CD4-positive, alpha-beta T cell treated with Interferon gamma for 1 hour (primary cell): ENCODE data around the gene OR8B12.
"Not testable (repeated sequence)": the region's sequence is repeated elsewhere in the genome, so short reads cannot be mapped to it uniquely, and the experiment has no call there.

Experiments used
- DNase-seq: peaks from one replicate; pipeline ENCODE4 v3.0.0-alpha.2; 2020

Gene OR8B12

GRCh38 chr11:124519850-124520549, 23.5 kb downstream of the OR8B12 start:
- no peak for DNase-seq

GRCh38 chr11:124518989-124519451, 24.4 kb downstream of the OR8B12 start:
- no peak for DNase-seq

- no peak for DNase-seq
Observed at GRCh38 chr11:124517314-124517713, 26.1 kb downstream of the OR8B12 start.

- not testable (repeated sequence) for DNase-seq
Observed at GRCh38 chr11:124514675-124515074, 28.8 kb downstream of the OR8B12 start.

GRCh38 chr11:124514131-124514530, 29.3 kb downstream of the OR8B12 start:
- DNase-seq = no peak

GRCh38 chr11:124511745-124512144, 31.7 kb downstream of the OR8B12 start:
- no peak for DNase-seq

GRCh38 chr11:124510279-124510678, 33.2 kb downstream of the OR8B12 start:
- DNase-seq = no peak

GRCh38 chr11:124499711-124500110, 43.7 kb downstream of the OR8B12 start:
- no peak for DNase-seq

- no peak for DNase-seq
Observed at GRCh38 chr11:124493016-124493655, 50.3 kb downstream of the OR8B12 start.
